Heart right ventricle (tissue), 16 donors: Measurements from ENCODE around the gene LMF2. TPM values are rescaled to one million over a fixed set of nuclear protein-coding genes. Genes with fewer than 3 reads are reported as not detected.

Experiments
- ATAC-seq, 8 donors: fragments of 200-7000 bp; cut with Tn5 transposase; one replicate each; pipeline ENCODE4 v1.9.1; 2020; ENCODE audit warnings: mild to moderate bottlenecking in 8 of 8, moderate library complexity in 8 of 8, moderate number of reproducible peaks in 1 of 8
- DNase-seq, 2 donors: peaks; one replicate each; pipeline ENCODE4 v3.0.0-alpha.2; 2020
- H3K27ac ChIP-seq, 10 donors: fragments of 200-600 bp; sonication (generic) in 2 of 10; one replicate each; pipeline versions ENCODE4 v1.5.0 to v1.8.0; 2020 to 2022; ENCODE audit warnings: mild to moderate bottlenecking in 3 of 10
- H3K27me3 ChIP-seq, 7 donors: fragments of 200-600 bp; one replicate each; pipeline ENCODE4 v1.8.0; 2021 to 2022; ENCODE audit warnings: mild to moderate bottlenecking in 2 of 7
- H3K36me3 ChIP-seq, 9 donors: fragments of 200-600 bp; sonication (generic) in 1 of 9; one replicate each; pipeline versions ENCODE4 v1.5.0 to v1.8.0; 2020 to 2022; ENCODE audit warnings: mild to moderate bottlenecking in 2 of 9
- H3K4me1 ChIP-seq, 9 donors: fragments of 200-600 bp; sonication (generic) in 1 of 9; one replicate each; pipeline versions ENCODE4 v1.5.0 to v1.8.0; 2020 to 2022; ENCODE audit warnings: mild to moderate bottlenecking in 4 of 9
- H3K4me3 ChIP-seq, 10 donors: fragments of 200-600 bp; sonication (generic) in 2 of 10; one replicate each; pipeline versions ENCODE4 v1.5.0 to v1.8.0; 2020 to 2022; ENCODE audit warnings: mild to moderate bottlenecking in 7 of 10, moderate library complexity in 2 of 10
- H3K9me3 ChIP-seq, 11 donors: fragments of 200-600 bp in 10 of 11; sonication (generic) in 2 of 11; one replicate each; pipeline versions ENCODE4 v1.5.0 to v1.8.0; 2013 to 2022; ENCODE audit warnings: mild to moderate bottlenecking in 2 of 11, control low read depth in 1 of 11, moderate library complexity in 1 of 11
- CTCF ChIP-seq, 9 donors: fragments of 200-600 bp; sonication (generic) in 2 of 9; IDR thresholded peaks; one replicate each; pipeline versions ENCODE4 v1.5.0 to v1.8.0; 2021 to 2022; ENCODE audit warnings: antibody characterized with exemption in 9 of 9, mild to moderate bottlenecking in 5 of 9, moderate library complexity in 1 of 9
- WGBS, 2 donors: extraction: QIAGEN DNeasy Blood & Tissue Kit; methylation state at CpG; one replicate each; pipeline ENCODE4 v1.1.7; 2013; ENCODE audit warnings: inconsistent platforms in 1 of 2; 5-methylcytosine and 5-hydroxymethylcytosine counted together
- intact Hi-C, 10 donors: fragments of 100-400 bp; cut with DNase I; formaldehyde crosslinking; loops; one replicate each; pipeline versions ENCODE4 v1.11.1 to v1.14.2; 2022
- polyA plus RNA-seq, 2 donors: library from polyadenylated mRNA; stranded (reverse); fragments of 200-250 nt; gene quantifications; one replicate each; pipeline ENCODE4 v1.2.3, GENCODE V29; 2013
- total RNA-seq, 10 donors: library from RNA; stranded (reverse); fragmentation: NEBNext Ultra II Directional in 3 of 10; extraction: Animal tissue kit (Norgen Biotek cat#: 25700) in 3 of 10; gene quantifications; one replicate each; pipeline versions ENCODE4 v1.2.1 to v1.2.4, GENCODE V29; 2021 to 2023
- donor health status: Arrhythmogenic right ventricular cardiomyopathy.
- donor health status: ischemic (EF 13 %, LVEDD 7.1; RV severe dilation, severe dysfunction).
- donor health status: healthy with polysubstance abuse.
- donor health status: DM: no; HTN: yes; CAD: no.
- donor health status: DM: no; HTN: no; CAD: no.
- donor health status: ischemic (EF 25% LVEDD 6.9; RV normal size, moderate dysfunction).
- donor health status: ischemic (EF 25% LVEDD 5.7; RV mildly dilated, moderate dysfunction).
- donor health status: healthy.
- donor health status: DM: yes; HTN: yes; CAD: no.
- donor health status: Ischemic cardiomyopathy.
- donor health status: ischemic (EF 35%, LVEDD 5.7; RV mildly dilated, moderate dysfunction).
- donor health status: nonischemic (EF 11% LVEDD 7.7; RV severe dilation, severe dysfunction).
- donor health status: DM: yes; HTN: yes; CAD: no.
- donor health status: PGD.
- donor health status: ischemic (EF 29% LVEDD 5.4; RV normal size, mild dysfunction).
- donor health status: nonischemic (EF 23%, LVEDD 6.1; RV moderate dilation, normal function).

The LMF2 gene
- total and polyA plus RNA-seq, 12 donors = 18.8 to 42.5 (median 25.4) TPM

GRCh38 chr22:50454556-50455075, 52.9 kb downstream of the LMF2 start:
- no peaks in the 10 kb centered on the region for H3K4me1 ChIP-seq
- peaks cover 0 to 100% (median 27%) of the 10 kb centered on the region in 9 donors for H3K36me3 ChIP-seq
- no peaks in the 10 kb centered on the region for H3K27me3 ChIP-seq
- TF ChIP-seq CTCF (IDR thresholded peaks at IDR 0.05) = no peak
- intact Hi-C loops = no loop called here
- peak in 1 of 8 donors; percentile 4 for ATAC-seq
- DNase-seq = no peak
- no peak overlapping the region for H3K4me3 ChIP-seq
- 94 to 95% methylated on average over 27 of the region's 27 CpGs for WGBS, 2 donors
- H3K27ac ChIP-seq = no peak overlapping the region
- H3K9me3 ChIP-seq = no peaks in the 10 kb centered on the region

Other genes starting within 250 kb of the LMF2 start
- 10 to 100 TPM; 10.6 to 21.9 (median 16.1) TPM for gene MAPK12, start 246.0 kb downstream of the LMF2 start, total RNA-seq
- gene MAPK12, start 246.0 kb downstream of the LMF2 start, polyA plus RNA-seq = 10 to 100 TPM; 14.8 to 23.0 TPM
- 10 to 100 TPM in 2 of 10 donors, 1 to 10 TPM in 8; 4.3 to 11.3 (median 7.1) TPM for gene MAPK11, start 237.3 kb downstream of the LMF2 start, total RNA-seq
- gene MAPK11, start 237.3 kb downstream of the LMF2 start, polyA plus RNA-seq = 10 to 100 TPM; 11.6 to 18.0 TPM
- 100 to 1,000 TPM in 1 of 10 donors, 10 to 100 TPM in 9; 43.0 to 101 (median 57.8) TPM for gene PLXNB2, start 200.1 kb downstream of the LMF2 start, total RNA-seq
- gene PLXNB2, start 200.1 kb downstream of the LMF2 start, polyA plus RNA-seq = 10 to 100 TPM; 33.5 to 71.0 TPM
- gene DENND6B, start 180.7 kb downstream of the LMF2 start, total RNA-seq = 1 to 10 TPM; 1.1 to 3.6 (median 2.0) TPM
- 1 to 10 TPM; 1.7 to 3.1 TPM for gene DENND6B, start 180.7 kb downstream of the LMF2 start, polyA plus RNA-seq
- gene PPP6R2, start 164.4 kb downstream of the LMF2 start, total RNA-seq = 10 to 100 TPM; 34.7 to 51.5 (median 36.8) TPM
- 10 to 100 TPM; 38.6 to 38.8 TPM for gene PPP6R2, start 164.4 kb downstream of the LMF2 start, polyA plus RNA-seq
- 10 to 100 TPM; 41.0 to 73.0 (median 49.7) TPM for gene SBF1, start 32.7 kb downstream of the LMF2 start, total RNA-seq
- 10 to 100 TPM; 43.2 to 48.6 TPM for gene SBF1, start 32.7 kb downstream of the LMF2 start, polyA plus RNA-seq
- under 1 TPM in 3 of 10 donors, not detected in 7; 0.09 to 0.53 (median 0.15) TPM for gene ADM2, start 26.2 kb downstream of the LMF2 start, total RNA-seq
- gene ADM2, start 26.2 kb downstream of the LMF2 start, polyA plus RNA-seq = under 1 TPM; 0.07 to 0.29 TPM
- not detected for gene MIOX, start 20.8 kb downstream of the LMF2 start, total RNA-seq
- not detected for gene MIOX, start 20.8 kb downstream of the LMF2 start, polyA plus RNA-seq
- 10 to 100 TPM; 21.7 to 31.9 (median 26.2) TPM for gene NCAPH2, start 522 bp upstream of the LMF2 start, total RNA-seq
- 10 to 100 TPM; 38.0 to 54.8 TPM for gene NCAPH2, start 522 bp upstream of the LMF2 start, polyA plus RNA-seq
- 1 to 10 TPM in 2 of 10 donors, under 1 TPM in 2, not detected in 6; 0.57 to 2.8 (median 0.92) TPM for gene SCO2, start 17.9 kb upstream of the LMF2 start, total RNA-seq
- 1 to 10 TPM in 1 of 2 donors, not detected in 1; 2.0 TPM for gene SCO2, start 17.9 kb upstream of the LMF2 start, polyA plus RNA-seq
- 100 to 1,000 TPM in 1 of 10 donors, 10 to 100 TPM in 7, 1 to 10 TPM in 2; 8.4 to 113 (median 12.6) TPM for gene TYMP, start 22.3 kb upstream of the LMF2 start, total RNA-seq
- gene TYMP, start 22.3 kb upstream of the LMF2 start, polyA plus RNA-seq = 10 to 100 TPM; 23.3 to 65.3 TPM
- gene KLHDC7B, start 38.2 kb upstream of the LMF2 start, total RNA-seq = 1 to 10 TPM in 1 of 10 donors, under 1 TPM in 3, not detected in 6; 0.11 to 1.3 (median 0.18) TPM
- gene KLHDC7B, start 38.2 kb upstream of the LMF2 start, polyA plus RNA-seq = under 1 TPM in 1 of 2 donors, not detected in 1; 0.10 TPM
- under 1 TPM in 2 of 10 donors, not detected in 8; 0.74 to 0.90 TPM for gene SYCE3, start 55.2 kb upstream of the LMF2 start, total RNA-seq
- not detected for gene SYCE3, start 55.2 kb upstream of the LMF2 start, polyA plus RNA-seq
- 100 to 1,000 TPM; 135 to 487 (median 415) TPM for gene CPT1B, start 70.7 kb upstream of the LMF2 start, total RNA-seq
- gene CPT1B, start 70.7 kb upstream of the LMF2 start, polyA plus RNA-seq = 100 to 1,000 TPM in 1 of 2 donors, 10 to 100 TPM in 1; 61.2 to 351 TPM
- gene CHKB, start 75.1 kb upstream of the LMF2 start, total RNA-seq = 10 to 100 TPM; 31.7 to 60.1 (median 39.9) TPM
- 100 to 1,000 TPM in 1 of 2 donors, 10 to 100 TPM in 1; 27.1 to 251 TPM for gene CHKB, start 75.1 kb upstream of the LMF2 start, polyA plus RNA-seq
- gene MAPK8IP2, start 93.1 kb upstream of the LMF2 start, total RNA-seq = under 1 TPM; 0.08 to 0.52 (median 0.27) TPM
- gene MAPK8IP2, start 93.1 kb upstream of the LMF2 start, polyA plus RNA-seq = under 1 TPM; 0.22 to 0.49 TPM
- gene ARSA, start 120.5 kb upstream of the LMF2 start, total RNA-seq = 10 to 100 TPM; 19.6 to 33.3 (median 26.0) TPM
- gene ARSA, start 120.5 kb upstream of the LMF2 start, polyA plus RNA-seq = 10 to 100 TPM; 17.5 to 62.3 TPM
- gene SHANK3, start 165.1 kb upstream of the LMF2 start, total RNA-seq = 10 to 100 TPM; 19.9 to 36.9 (median 24.7) TPM
- gene SHANK3, start 165.1 kb upstream of the LMF2 start, polyA plus RNA-seq = 10 to 100 TPM; 14.3 to 59.8 TPM
- gene ACR, start 230.5 kb upstream of the LMF2 start, total RNA-seq = 1 to 10 TPM in 1 of 10 donors, under 1 TPM in 8, not detected in 1; 0.28 to 1.1 (median 0.50) TPM
- gene ACR, start 230.5 kb upstream of the LMF2 start, polyA plus RNA-seq = under 1 TPM; 0.13 to 0.66 TPM